ENCODE measurements around the gene PROM1. TPM values are rescaled to one million over a fixed set of nuclear protein-coding genes. Genes with fewer than 3 reads are reported as not detected.

Gene PROM1
- total RNA-seq, 1 donor from 2014 or later, result 0.93 TPM

GRCh38 chr4:16062601-16063000, 21.2 kb downstream of the PROM1 start:
- Histone ChIP-seq H3K36me3 (no peaks in the 10 kb centered on the region), H3K27me3 (no peaks in the 10 kb centered on the region), H3K9me3 (no peaks in the 10 kb centered on the region), H3K27ac (no peak overlapping the region), H3K4me1 (no peaks in the 10 kb centered on the region), H3K4me3 (no peak overlapping the region)
- DNase-seq (no peak), ATAC-seq (no peak)
- intact Hi-C loops (cut with DNase I), result no loop called here
- no peak for TF ChIP-seq CTCF (IDR thresholded peaks at IDR 0.05)

GRCh38 chr4:16056681-16057385, 27.0 kb downstream of the PROM1 start:
- intact Hi-C loops (cut with DNase I), result no loop called here
- TF ChIP-seq CTCF (IDR thresholded peaks at IDR 0.05), result no peak
- Histone ChIP-seq H3K27me3 (no peaks in the 10 kb centered on the region), H3K9me3 (no peaks in the 10 kb centered on the region), H3K4me1 (peaks cover 12% of the 10 kb centered on the region), H3K4me3 (no peak overlapping the region), H3K27ac (no peak overlapping the region), H3K36me3 (no peaks in the 10 kb centered on the region)
- no peak for ATAC-seq
- no peak for DNase-seq

- ATAC-seq, result no peak
- no peaks in the 10 kb centered on the region for H3K36me3 ChIP-seq
- peaks cover 12% of the 10 kb centered on the region for H3K4me1 ChIP-seq
- no peak for TF ChIP-seq CTCF (IDR thresholded peaks at IDR 0.05)
- DNase-seq, result no peak
- intact Hi-C loops (cut with DNase I), result no loop called here
- no peak overlapping the region for H3K27ac ChIP-seq
- H3K9me3 ChIP-seq, result no peaks in the 10 kb centered on the region
- no peak overlapping the region for H3K4me3 ChIP-seq
- no peaks in the 10 kb centered on the region for H3K27me3 ChIP-seq
Observed at GRCh38 chr4:16055873-16056272, 27.9 kb downstream of the PROM1 start.

GRCh38 chr4:16055471-16055870, 28.4 kb downstream of the PROM1 start:
- no peaks in the 10 kb centered on the region for H3K36me3 ChIP-seq
- H3K27me3 ChIP-seq, result no peaks in the 10 kb centered on the region
- no peaks in the 10 kb centered on the region for H3K9me3 ChIP-seq
- intact Hi-C loops (cut with DNase I), result no loop called here
- H3K4me3 ChIP-seq, result no peak overlapping the region
- TF ChIP-seq CTCF (IDR thresholded peaks at IDR 0.05), result no peak
- no peak overlapping the region for H3K27ac ChIP-seq
- DNase-seq (no peak), ATAC-seq (no peak)
- H3K4me1 ChIP-seq, result peaks cover 12% of the 10 kb centered on the region

GRCh38 chr4:16052939-16053338, 30.9 kb downstream of the PROM1 start:
- ATAC-seq, result no peak
- Histone ChIP-seq H3K4me1 (peaks cover 12% of the 10 kb centered on the region), H3K9me3 (no peaks in the 10 kb centered on the region), H3K27me3 (peaks cover 8% of the 10 kb centered on the region), H3K36me3 (no peaks in the 10 kb centered on the region), H3K4me3 (no peak overlapping the region), H3K27ac (no peak overlapping the region)
- no peak for TF ChIP-seq CTCF (IDR thresholded peaks at IDR 0.05)
- no peak for DNase-seq
- intact Hi-C loops (cut with DNase I), result no loop called here

- H3K27ac ChIP-seq, result no peak overlapping the region
- H3K27me3 ChIP-seq, result peaks cover 9% of the 10 kb centered on the region
- ATAC-seq, result no peak
- no peak for TF ChIP-seq CTCF (IDR thresholded peaks at IDR 0.05)
- H3K36me3 ChIP-seq, result no peaks in the 10 kb centered on the region
- H3K4me3 ChIP-seq, result no peak overlapping the region
- H3K9me3 ChIP-seq, result no peaks in the 10 kb centered on the region
- H3K4me1 ChIP-seq, result peaks cover 8% of the 10 kb centered on the region
- intact Hi-C loops (cut with DNase I), result no loop called here
- DNase-seq, result no peak
Observed at GRCh38 chr4:16051980-16052379, 31.8 kb downstream of the PROM1 start.

All from upper lobe of right lung (tissue), 1 donor.